GM11168 (cell line): ENCODE measurements around the gene WDPCP.
"Not testable (repeated sequence)": the region's sequence is repeated elsewhere in the genome, so short reads cannot be mapped to it uniquely, and the experiment has no call there.

Experiments
- in situ Hi-C: fragments of 300-500 bp; cut with MboI; formaldehyde crosslinking; loops from one replicate; pipeline ENCODE4 v1.12.0; 2022; ENCODE audit warnings: low sequenced_read_pairs; ENCODE audit not compliant: unreplicated experiment

The WDPCP gene

GRCh38 chr2:63591566-63592175 lies 3.4 kb upstream of the WDPCP start:
- in situ Hi-C loops, result no loop called here

- in situ Hi-C loops, result no loop called here
Measured at GRCh38 chr2:63590626-63591408, 2.5 kb upstream of the WDPCP start.

GRCh38 chr2:63589148-63589958 lies 1.1 kb upstream of the WDPCP start:
- in situ Hi-C loops, result no loop called here

- in situ Hi-C loops, result no loop called here
Measured at GRCh38 chr2:63587814-63588384, 378 bp downstream of the WDPCP start.

- in situ Hi-C loops, result no loop called here
Measured at GRCh38 chr2:63582873-63583272, 5.4 kb downstream of the WDPCP start.

GRCh38 chr2:63581298-63581961 lies 6.8 kb downstream of the WDPCP start:
- in situ Hi-C loops, result no loop called here

- in situ Hi-C loops, result no loop called here
Measured at GRCh38 chr2:63580651-63581297, 7.5 kb downstream of the WDPCP start.

- in situ Hi-C loops, result no loop called here
Measured at GRCh38 chr2:63578767-63579166, 9.5 kb downstream of the WDPCP start.

- in situ Hi-C loops, result no loop called here
Measured at GRCh38 chr2:63576546-63576945, 11.7 kb downstream of the WDPCP start.

- in situ Hi-C loops, result not testable (repeated sequence)
Measured at GRCh38 chr2:63573726-63574345, 14.4 kb downstream of the WDPCP start.

- in situ Hi-C loops, result not testable (repeated sequence)
Measured at GRCh38 chr2:63573026-63573425, 15.3 kb downstream of the WDPCP start.

GRCh38 chr2:63572001-63572400 lies 16.3 kb downstream of the WDPCP start:
- in situ Hi-C loops, result no loop called here

GRCh38 chr2:63571291-63571690 lies 17.0 kb downstream of the WDPCP start:
- in situ Hi-C loops, result no loop called here

- in situ Hi-C loops, result no loop called here
Measured at GRCh38 chr2:63569740-63570139, 18.5 kb downstream of the WDPCP start.

GRCh38 chr2:63562751-63563150 lies 25.5 kb downstream of the WDPCP start:
- in situ Hi-C loops, result no loop called here

GRCh38 chr2:63558922-63559321 lies 29.4 kb downstream of the WDPCP start:
- in situ Hi-C loops, result not testable (repeated sequence)

- in situ Hi-C loops, result not testable (repeated sequence)
Measured at GRCh38 chr2:63557819-63558218, 30.5 kb downstream of the WDPCP start.

GRCh38 chr2:63555931-63556330 lies 32.3 kb downstream of the WDPCP start:
- in situ Hi-C loops, result no loop called here

- in situ Hi-C loops, result no loop called here
Measured at GRCh38 chr2:63555299-63555698, 33.0 kb downstream of the WDPCP start.
